ENCODE measurements around the gene ADGRD2. TPM values are rescaled to one million over a fixed set of nuclear protein-coding genes. Genes with fewer than 3 reads are reported as not detected.
A peak's percentile ranks its signal among the peaks of the same experiment; 100 is the strongest.

The ADGRD2 gene
- total and polyA plus RNA-seq, 9 of the 15 experiments (the other 6 are each of a cell fraction or from before 2014, with no cell fraction given), result not detected

GRCh38 chr9:124511426-124511840, 61.2 kb downstream of the ADGRD2 start:
- CTCF ChIA-PET (ENCODE audit: low intra/inter-chr PET ratio), result interaction anchor here (0.9 kb wide), 1 partner anchor 201 kb away, joined by 3 read pairs; no protein-coding TSS in a partner anchor
- Histone ChIP-seq H2AFZ (ENCODE audit: low read depth, low read length) (peak overlapping the region; percentile 96), H3K4me2 (ENCODE audit: insufficient read depth, low read length) (no peak overlapping the region; the same call in 1 of the 2 replicates), H3K27me3 (ENCODE audit: control insufficient read depth in 2 of 2, insufficient read depth in 2 of 2, low read length in 2 of 2) (no peaks in the 10 kb centered on the region), H3K79me2 (ENCODE audit: control insufficient read depth, insufficient read depth, low read length) (no peaks in the 10 kb centered on the region), H3K36me3 (ENCODE audit: control insufficient read depth, insufficient read depth, low read length) (no peaks in the 10 kb centered on the region), H3K4me1 (replicated peaks in 1 of 2; ENCODE audit: control insufficient read depth in 2 of 2, insufficient read depth in 2 of 2, low read length in 2 of 2) (peaks cover 30 to 47% of the 10 kb centered on the region in 2 experiments), H3K9me1 (ENCODE audit: control insufficient read depth, insufficient read depth, low read length) (no peaks in the 10 kb centered on the region), H3K9ac (ENCODE audit: insufficient read depth in 1 of 2, low read depth in 2 of 2, low read length in 2 of 2) (peak overlapping the region; percentile 41 to 87; a peak in 2 of 4 replicates), H4K20me1 (replicated peaks; ENCODE audit: control insufficient read depth, insufficient read depth, low read length) (no peaks in the 10 kb centered on the region), H3K4me3 (no peak overlapping the region), H3K9me3 (replicated peaks; ENCODE audit: control insufficient read depth, insufficient read depth, low read depth, low read length) (no peaks in the 10 kb centered on the region), H3K27ac (ENCODE audit: extremely low read depth, low read depth, low read length) (peak overlapping the region; percentile 42)
- 65% methylated on average over 5 of the region's 6 CpGs for WGBS (ENCODE audit: insufficient coverage, low coverage, missing lambda C conversion rate)
- in situ Hi-C loops (cut with MboI), result no loop called here
- TF ChIP-seq HDAC8 (tag; IDR thresholded peaks at IDR 0.05) (no peak), ATF4 (CRISPR knock-in tag; IDR thresholded peaks at IDR 0.05) (no peak), RAD21 (CRISPR knock-in tag; conservative IDR thresholded peaks at IDR 0.05 in 1 of 2, IDR thresholded peaks at IDR 0.05 in 1 of 2) (peak in 1 of 2 experiments; percentile 42; a peak in 1 of 4 replicates), ADNP (tag; IDR thresholded peaks at IDR 0.05) (no peak), CTCF (IDR thresholded peaks at IDR 0.05 in 2 of 3, conservative IDR thresholded peaks at IDR 0.05 in 1 of 3; ENCODE audit: insufficient read depth in 2 of 3, low read depth in 1 of 3, low read length in 3 of 3) (peak; percentile 33 to 46 (median 41); a peak in 4 of 6 replicates)
- intact Hi-C loops (cut with micrococcal nuclease), result no loop called here
- ATAC-seq (peak; percentile 64), FAIRE-seq (peak; percentile 55), DNase-seq (ENCODE audit: extremely low read depth in 1 of 4, low spot score in 3 of 4) (peak; percentile 51 to 66 (median 57))
- POLR2A ChIA-PET, result interaction anchor here (0.6 to 1.0 kb wide), 4 partner anchors 13 to 982 kb away, joined by 3 read pairs; no protein-coding TSS in a partner anchor
- BruUV-seq (replicated peaks), result no TSS peak

All from K562 (cell line).